LNCaP clone FGC (cell line): ENCODE data around the gene WEE2.

Experiments
- DNase-seq: peaks from one replicate; pipeline ENCODE4 v3.0.0-alpha.2; 2011; ENCODE audit warnings: low read depth
- H3K4me3 ChIP-seq: 2 replicates; pipeline ENCODE4 v1.5.1; 2011; ENCODE audit warnings: mild to moderate bottlenecking, low read depth, low read length, control low read depth
- CTCF ChIP-seq: IDR thresholded peaks from 2 replicates; pipeline ENCODE4 v1.5.1; 2012; ENCODE audit warnings: mild to moderate bottlenecking; ENCODE audit not compliant: control insufficient read depth, insufficient read depth; ENCODE audit errors: extremely low read depth

Gene WEE2

GRCh38 chr7:141712603-141713255 lies 4.6 kb downstream of the WEE2 start:
- no peak for TF ChIP-seq CTCF
- DNase-seq: no peak

GRCh38 chr7:141713890-141714289 lies 5.7 kb downstream of the WEE2 start:
- no peak overlapping the region for H3K4me3 ChIP-seq
- no peak for TF ChIP-seq CTCF
- DNase-seq: no peak

More at GRCh38 chr7:141712603-141713255, 4.6 kb downstream of the WEE2 start:
- no peak overlapping the region for H3K4me3 ChIP-seq

- no peak for TF ChIP-seq CTCF
- no peak for DNase-seq
- H3K4me3 ChIP-seq: no peak overlapping the region
These were observed 6.4 kb downstream of the WEE2 start for GRCh38 chr7:141714571-141714970.

- no peak overlapping the region for H3K4me3 ChIP-seq
- no peak for TF ChIP-seq CTCF
- DNase-seq: no peak
These were observed 6.9 kb downstream of the WEE2 start for GRCh38 chr7:141715018-141715417.

GRCh38 chr7:141715794-141716689 lies 7.9 kb downstream of the WEE2 start:
- DNase-seq: no peak
- TF ChIP-seq CTCF: no peak
- H3K4me3 ChIP-seq: no peak overlapping the region

- TF ChIP-seq CTCF: no peak
- DNase-seq: no peak
- H3K4me3 ChIP-seq: no peak overlapping the region
These were observed 9.3 kb downstream of the WEE2 start for GRCh38 chr7:141717450-141717849.
